ENCODE data around the gene TRAPPC8.

The TRAPPC8 gene

GRCh38 chr18:31791817-31792579 lies 150.9 kb downstream of the TRAPPC8 start:
- DNase-seq (ENCODE audit: low read depth): no peak

GRCh38 chr18:31789409-31789808 lies 153.5 kb downstream of the TRAPPC8 start:
- no peak for DNase-seq (ENCODE audit: low read depth)

- DNase-seq (ENCODE audit: low read depth): no peak
Measured at GRCh38 chr18:31783059-31783458, 159.9 kb downstream of the TRAPPC8 start.
